Neural cell (in vitro differentiated cells): ENCODE data around the gene CDSN. TPM values are rescaled to one million over a fixed set of nuclear protein-coding genes. Genes with fewer than 3 reads are reported as not detected.

Experiments
- H2AFZ ChIP-seq: fragments of 200-600, 300-800 bp; sonication (generic), shearing (Covaris generic); 2 replicates; pipeline ENCODE4 v1.6.0; 2014; ENCODE audit warnings: low read depth, mild to moderate bottlenecking, antibody characterized with exemption, low read length, moderate library complexity
- H3F3A ChIP-seq: fragments of 200-600 bp; shearing (Covaris generic); 2 replicates; pipeline ENCODE4 v1.6.1; 2016; ENCODE audit warnings: mild to moderate bottlenecking, moderate library complexity, mixed read lengths, antibody characterized with exemption, low read length; ENCODE audit not compliant: insufficient read depth, poor library complexity, severe bottlenecking
- H3K27ac ChIP-seq: fragments of 200-600, 300-800 bp; sonication (generic), shearing (Covaris generic); 2 replicates; pipeline ENCODE4 v1.5.1; 2014; ENCODE audit warnings: mild to moderate bottlenecking, low read length, moderate library complexity
- H3K27me3 ChIP-seq: fragments of 300-800, 200-600 bp; sonication (generic), shearing (Covaris generic); 2 replicates; pipeline ENCODE4 v1.6.0; 2014; ENCODE audit warnings: mild to moderate bottlenecking, low read depth, low read length, moderate library complexity; ENCODE audit not compliant: insufficient read depth
- H3K36me3 ChIP-seq: fragments of 300-800, 200-600 bp; sonication (generic), shearing (Covaris generic); 2 replicates; pipeline ENCODE4 v1.5.1; 2014; ENCODE audit warnings: mild to moderate bottlenecking, antibody characterized with exemption, low read length, moderate library complexity; ENCODE audit not compliant: insufficient read depth
- H3K4me2 ChIP-seq: fragments of 300-800, 200-600 bp; sonication (generic), shearing (Covaris generic); 2 replicates; pipeline ENCODE4 v1.6.0; 2014; ENCODE audit warnings: mild to moderate bottlenecking, low read length
- H3K4me3 ChIP-seq: fragments of 300-800, 200-600 bp; sonication (generic), shearing (Covaris generic); 2 replicates; pipeline ENCODE4 v1.5.1; 2014; ENCODE audit warnings: mild to moderate bottlenecking, low read length, moderate library complexity
- H3K79me2 ChIP-seq: fragments of 200-600 bp; shearing (Covaris generic); replicated peaks from 2 replicates; pipeline ENCODE4 v1.6.0; 2014; ENCODE audit warnings: mild to moderate bottlenecking, low read length, moderate library complexity; ENCODE audit not compliant: insufficient read depth
- H3K9ac ChIP-seq: fragments of 300-800, 200-600 bp; sonication (generic), shearing (Covaris generic); 2 replicates; pipeline ENCODE4 v1.6.1; 2016; ENCODE audit warnings: mild to moderate bottlenecking, low read length, mixed read lengths
- H3K9me2 ChIP-seq: fragments of 200-600 bp; shearing (Covaris generic); 2 replicates; pipeline ENCODE4 v1.6.1; 2016; ENCODE audit warnings: mild to moderate bottlenecking, low read length, mixed read lengths; ENCODE audit not compliant: insufficient read depth
- H3K9me3 ChIP-seq: fragments of 200-600, 300-800 bp; sonication (generic), shearing (Covaris generic); 2 replicates; pipeline ENCODE4 v1.6.1; 2016; ENCODE audit warnings: mild to moderate bottlenecking, mixed run types, low read length, moderate library complexity, mixed read lengths
- H4K20me1 ChIP-seq: fragments of 200-600 bp; shearing (Covaris generic); 2 replicates; pipeline ENCODE4 v1.6.1; 2016; ENCODE audit warnings: mild to moderate bottlenecking, mixed run types; ENCODE audit not compliant: insufficient read depth
- EP300 ChIP-seq: fragments of 450-650 bp; conservative IDR thresholded peaks from 2 replicates; pipeline ENCODE4 v1.6.1; 2014; ENCODE audit warnings: antibody characterized with exemption, mild to moderate bottlenecking, moderate library complexity; ENCODE audit not compliant: poor library complexity, severe bottlenecking
- EZH2 ChIP-seq: fragments of 200-600, 300-800 bp; shearing (Covaris generic), sonication (generic); IDR thresholded peaks from 2 replicates; pipeline ENCODE4 v1.6.1; 2014; ENCODE audit warnings: antibody characterized with exemption, low read length, borderline replicate concordance, mild to moderate bottlenecking; ENCODE audit not compliant: insufficient read depth, poor library complexity, severe bottlenecking
- MXI1 ChIP-seq: fragments of 450-650 bp; conservative IDR thresholded peaks from 2 replicates; pipeline ENCODE4 v1.6.1; 2014; ENCODE audit warnings: antibody characterized with exemption, mild to moderate bottlenecking; ENCODE audit not compliant: poor library complexity, severe bottlenecking
- POLR2AphosphoS5 ChIP-seq: IDR thresholded peaks from 2 replicates; pipeline ENCODE4 v1.6.1; 2012
- RAD21 ChIP-seq: fragments of 450-650 bp; conservative IDR thresholded peaks from 2 replicates; pipeline ENCODE4 v1.6.1; 2014; ENCODE audit warnings: antibody characterized with exemption, mild to moderate bottlenecking, moderate library complexity
- SMC3 ChIP-seq: fragments of 450-650 bp; conservative IDR thresholded peaks from 2 replicates; pipeline ENCODE4 v1.6.1; 2014; ENCODE audit warnings: antibody characterized with exemption, mild to moderate bottlenecking, moderate library complexity; ENCODE audit not compliant: poor library complexity
- TAF1 ChIP-seq: IDR thresholded peaks from 2 replicates; pipeline ENCODE4 v1.6.1; 2012; ENCODE audit warnings: low read depth
- polyA plus RNA-seq: library from polyadenylated mRNA; depleted of rRNA; stranded (reverse); fragments of >200 nt; gene quantifications from 2 replicates; pipeline ENCODE4 v1.2.3, GENCODE V29; 2014
- TF ChIP-seq, protein P1 (sequence below): IDR thresholded peaks from 2 replicates; pipeline ENCODE4 v1.6.1; 2012; ENCODE audit warnings: borderline replicate concordance
- TF ChIP-seq, protein P2 (sequence below): fragments of 450-650 bp; IDR thresholded peaks from 2 replicates; pipeline ENCODE4 v1.5.1; 2014; ENCODE audit warnings: antibody characterized with exemption, mild to moderate bottlenecking, moderate library complexity; ENCODE audit not compliant: poor library complexity, severe bottlenecking

Gene CDSN
- polyA plus RNA-seq, 1 donor from 2014 or later, result not detected

DNA sequence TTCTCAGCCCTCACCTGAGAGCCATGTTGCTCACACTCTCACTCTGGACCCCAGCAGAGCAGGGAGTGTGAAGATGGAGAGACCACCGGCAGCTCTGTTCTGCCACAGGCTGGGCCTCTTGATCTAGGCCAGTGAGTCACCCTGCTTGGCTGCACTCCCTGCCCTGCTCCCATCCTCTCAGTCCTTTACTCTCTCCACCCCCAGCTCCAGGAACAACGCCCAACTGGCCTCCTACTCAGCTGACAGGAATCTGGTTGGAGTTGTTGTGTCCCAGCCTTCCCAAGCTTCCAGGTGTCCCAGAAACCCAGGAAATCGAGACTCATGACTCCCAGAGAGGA lies 5.7 kb downstream of the CDSN start, which contains the start of gene PSORS1C1:
TSS of gene PSORS1C1 (plus strand) at position 260 of the 338 bp plus-strand sequence. CDS start 14,833 bp downstream, outside the sequence.
- TF ChIP-seq RAD21 (no peak), MXI1 (no peak), EP300 (no peak), POLR2AphosphoS5 (no peak), EZH2 (no peak), TAF1 (no peak), SMC3 (no peak)
- TF ChIP-seq, protein P1, sequence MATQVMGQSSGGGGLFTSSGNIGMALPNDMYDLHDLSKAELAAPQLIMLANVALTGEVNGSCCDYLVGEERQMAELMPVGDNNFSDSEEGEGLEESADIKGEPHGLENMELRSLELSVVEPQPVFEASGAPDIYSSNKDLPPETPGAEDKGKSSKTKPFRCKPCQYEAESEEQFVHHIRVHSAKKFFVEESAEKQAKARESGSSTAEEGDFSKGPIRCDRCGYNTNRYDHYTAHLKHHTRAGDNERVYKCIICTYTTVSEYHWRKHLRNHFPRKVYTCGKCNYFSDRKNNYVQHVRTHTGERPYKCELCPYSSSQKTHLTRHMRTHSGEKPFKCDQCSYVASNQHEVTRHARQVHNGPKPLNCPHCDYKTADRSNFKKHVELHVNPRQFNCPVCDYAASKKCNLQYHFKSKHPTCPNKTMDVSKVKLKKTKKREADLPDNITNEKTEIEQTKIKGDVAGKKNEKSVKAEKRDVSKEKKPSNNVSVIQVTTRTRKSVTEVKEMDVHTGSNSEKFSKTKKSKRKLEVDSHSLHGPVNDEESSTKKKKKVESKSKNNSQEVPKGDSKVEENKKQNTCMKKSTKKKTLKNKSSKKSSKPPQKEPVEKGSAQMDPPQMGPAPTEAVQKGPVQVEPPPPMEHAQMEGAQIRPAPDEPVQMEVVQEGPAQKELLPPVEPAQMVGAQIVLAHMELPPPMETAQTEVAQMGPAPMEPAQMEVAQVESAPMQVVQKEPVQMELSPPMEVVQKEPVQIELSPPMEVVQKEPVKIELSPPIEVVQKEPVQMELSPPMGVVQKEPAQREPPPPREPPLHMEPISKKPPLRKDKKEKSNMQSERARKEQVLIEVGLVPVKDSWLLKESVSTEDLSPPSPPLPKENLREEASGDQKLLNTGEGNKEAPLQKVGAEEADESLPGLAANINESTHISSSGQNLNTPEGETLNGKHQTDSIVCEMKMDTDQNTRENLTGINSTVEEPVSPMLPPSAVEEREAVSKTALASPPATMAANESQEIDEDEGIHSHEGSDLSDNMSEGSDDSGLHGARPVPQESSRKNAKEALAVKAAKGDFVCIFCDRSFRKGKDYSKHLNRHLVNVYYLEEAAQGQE, result no peak
- TF ChIP-seq, protein P2, sequence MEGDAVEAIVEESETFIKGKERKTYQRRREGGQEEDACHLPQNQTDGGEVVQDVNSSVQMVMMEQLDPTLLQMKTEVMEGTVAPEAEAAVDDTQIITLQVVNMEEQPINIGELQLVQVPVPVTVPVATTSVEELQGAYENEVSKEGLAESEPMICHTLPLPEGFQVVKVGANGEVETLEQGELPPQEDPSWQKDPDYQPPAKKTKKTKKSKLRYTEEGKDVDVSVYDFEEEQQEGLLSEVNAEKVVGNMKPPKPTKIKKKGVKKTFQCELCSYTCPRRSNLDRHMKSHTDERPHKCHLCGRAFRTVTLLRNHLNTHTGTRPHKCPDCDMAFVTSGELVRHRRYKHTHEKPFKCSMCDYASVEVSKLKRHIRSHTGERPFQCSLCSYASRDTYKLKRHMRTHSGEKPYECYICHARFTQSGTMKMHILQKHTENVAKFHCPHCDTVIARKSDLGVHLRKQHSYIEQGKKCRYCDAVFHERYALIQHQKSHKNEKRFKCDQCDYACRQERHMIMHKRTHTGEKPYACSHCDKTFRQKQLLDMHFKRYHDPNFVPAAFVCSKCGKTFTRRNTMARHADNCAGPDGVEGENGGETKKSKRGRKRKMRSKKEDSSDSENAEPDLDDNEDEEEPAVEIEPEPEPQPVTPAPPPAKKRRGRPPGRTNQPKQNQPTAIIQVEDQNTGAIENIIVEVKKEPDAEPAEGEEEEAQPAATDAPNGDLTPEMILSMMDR, result no peak
- no peak within 1 kb of the TSS for H2AFZ ChIP-seq
- H3K4me3 ChIP-seq, result no peak within 1 kb of the TSS
- no peaks in the 10 kb centered on the region for H3K36me3 ChIP-seq
- H3K9me2 ChIP-seq, result no peaks in the 10 kb centered on the region
- no peak within 1 kb of the TSS for H3K27ac ChIP-seq
- H4K20me1 ChIP-seq, result no peaks in the 10 kb centered on the region
- no peaks in the 10 kb centered on the region for H3K27me3 ChIP-seq
- H3K9me3 ChIP-seq, result no peaks in the 10 kb centered on the region
- H3F3A ChIP-seq, result no peaks in the 10 kb centered on the region
- H3K79me2 ChIP-seq, result no peaks in the 10 kb centered on the region
- no peak within 1 kb of the TSS for H3K9ac ChIP-seq
- no peak within 1 kb of the TSS for H3K4me2 ChIP-seq

DNA sequence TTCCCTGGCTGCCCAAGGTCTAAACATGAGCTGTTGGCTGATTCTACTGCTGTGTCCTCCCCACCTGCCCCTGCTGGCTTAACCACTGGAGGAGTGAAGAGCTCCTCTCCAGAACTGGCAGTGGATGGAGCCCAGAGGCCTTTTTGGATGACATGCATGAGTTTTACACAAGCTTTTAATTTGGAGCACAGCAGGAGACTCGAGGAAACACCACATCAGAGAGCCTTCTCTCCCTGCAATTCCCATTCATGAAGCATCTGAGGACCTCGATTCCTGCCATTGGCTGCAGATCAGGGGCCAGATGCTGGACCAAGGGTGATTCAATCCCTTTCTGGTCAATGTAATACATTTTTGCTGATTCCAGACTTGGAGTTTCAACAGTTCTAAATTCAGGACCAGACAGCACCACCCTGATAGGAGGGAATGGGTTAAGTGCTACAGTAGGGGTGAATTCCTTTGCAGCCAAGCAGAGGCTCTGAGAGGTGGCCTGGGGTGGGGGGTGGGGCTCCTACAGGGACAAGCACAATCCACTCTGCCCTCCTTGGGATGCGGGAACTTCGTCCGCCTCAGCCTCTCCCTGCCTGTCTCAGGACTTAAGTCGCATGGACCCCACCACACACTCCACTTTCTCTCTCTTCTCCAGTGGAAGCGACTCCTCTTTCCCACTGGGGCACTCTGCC lies 6.2 kb downstream of the CDSN start:
- H3K27ac ChIP-seq, result no peak overlapping the region
- no peaks in the 10 kb centered on the region for H4K20me1 ChIP-seq
- H3K4me2 ChIP-seq, result no peak overlapping the region
- no peak overlapping the region for H2AFZ ChIP-seq
- H3K79me2 ChIP-seq, result no peaks in the 10 kb centered on the region
- no peaks in the 10 kb centered on the region for H3K9me2 ChIP-seq
- no peak overlapping the region for H3K4me3 ChIP-seq
- TF ChIP-seq RAD21 (no peak), SMC3 (no peak), EP300 (no peak), EZH2 (no peak), POLR2AphosphoS5 (no peak), MXI1 (no peak)
- TF ChIP-seq, protein P1, result no peak
- TF ChIP-seq, protein P2, result no peak
- H3F3A ChIP-seq, result no peaks in the 10 kb centered on the region
- H3K36me3 ChIP-seq, result no peaks in the 10 kb centered on the region
- H3K9ac ChIP-seq, result no peak overlapping the region
- no peaks in the 10 kb centered on the region for H3K9me3 ChIP-seq
- no peaks in the 10 kb centered on the region for H3K27me3 ChIP-seq
